GM18507 (cell line): ENCODE results near the gene RNF186.
A peak's percentile ranks its signal among the peaks of the same experiment; 100 is the strongest.
"Not testable (repeated sequence)": the region's sequence is repeated elsewhere in the genome, so short reads cannot be mapped to it uniquely, and the experiment has no call there.

Source experiments
- DNase-seq: peaks from one replicate; pipeline ENCODE4 v3.0.0; 2011; ENCODE audit warnings: low read depth; ENCODE audit not compliant: insufficient read length; ENCODE audit errors: extremely low spot score
- FAIRE-seq: peaks from 2 replicates; lab custom pipeline; 2011; peaks lifted over from hg19 to GRCh38; lab: Jason Lieb, UNC

RNF186 gene

DNA sequence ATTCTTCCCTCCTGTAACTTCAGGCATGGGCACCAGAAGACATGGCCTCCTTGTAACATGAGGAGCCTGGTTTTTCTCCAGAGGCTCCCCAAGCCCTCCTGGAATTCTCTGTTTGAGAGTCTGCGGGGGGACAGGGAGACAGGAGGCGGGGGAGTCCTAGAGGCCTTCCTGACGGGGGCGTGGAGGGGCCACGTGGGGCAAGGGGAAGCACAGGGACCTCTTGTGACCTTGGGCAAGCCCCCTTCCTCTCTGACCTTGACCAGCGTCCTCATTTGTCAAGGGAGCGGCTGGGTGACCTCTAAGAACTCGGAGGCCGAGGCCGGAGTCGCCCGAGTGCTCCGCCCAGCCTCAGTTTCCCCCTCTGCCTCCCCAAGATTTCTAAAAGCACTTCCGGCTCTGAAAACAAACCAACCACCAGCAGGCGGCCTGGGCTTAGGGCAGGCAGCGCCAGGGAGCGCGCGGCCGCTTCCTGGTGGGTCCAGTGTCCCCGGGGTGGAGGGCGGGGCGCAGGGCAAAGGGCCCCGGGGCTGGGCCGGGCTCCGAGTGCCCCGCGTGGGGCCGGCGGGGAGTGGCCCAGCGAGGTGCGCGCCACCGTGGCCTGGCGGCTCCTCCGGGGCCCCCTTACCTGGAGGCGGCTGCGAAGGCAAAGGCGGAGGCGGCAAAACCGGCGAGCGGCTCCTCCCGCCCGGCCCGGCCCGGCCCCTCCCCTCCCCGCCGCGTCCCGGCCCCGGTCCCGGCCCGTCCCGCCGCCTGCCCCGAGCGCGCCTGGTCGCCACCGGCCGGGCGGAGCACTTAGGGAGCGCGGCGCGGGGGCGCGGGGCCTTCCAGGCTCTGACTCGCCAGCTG, 15.6 kb downstream of the RNF186 start, which contains the start of gene TMCO4:
TMCO4 (minus strand) TSS at position 687 of the 846 bp plus-strand sequence. CDS start 19,158 bp downstream, outside the sequence.
- FAIRE-seq (peak; percentile 79), DNase-seq (peak; percentile 58)

DNA sequence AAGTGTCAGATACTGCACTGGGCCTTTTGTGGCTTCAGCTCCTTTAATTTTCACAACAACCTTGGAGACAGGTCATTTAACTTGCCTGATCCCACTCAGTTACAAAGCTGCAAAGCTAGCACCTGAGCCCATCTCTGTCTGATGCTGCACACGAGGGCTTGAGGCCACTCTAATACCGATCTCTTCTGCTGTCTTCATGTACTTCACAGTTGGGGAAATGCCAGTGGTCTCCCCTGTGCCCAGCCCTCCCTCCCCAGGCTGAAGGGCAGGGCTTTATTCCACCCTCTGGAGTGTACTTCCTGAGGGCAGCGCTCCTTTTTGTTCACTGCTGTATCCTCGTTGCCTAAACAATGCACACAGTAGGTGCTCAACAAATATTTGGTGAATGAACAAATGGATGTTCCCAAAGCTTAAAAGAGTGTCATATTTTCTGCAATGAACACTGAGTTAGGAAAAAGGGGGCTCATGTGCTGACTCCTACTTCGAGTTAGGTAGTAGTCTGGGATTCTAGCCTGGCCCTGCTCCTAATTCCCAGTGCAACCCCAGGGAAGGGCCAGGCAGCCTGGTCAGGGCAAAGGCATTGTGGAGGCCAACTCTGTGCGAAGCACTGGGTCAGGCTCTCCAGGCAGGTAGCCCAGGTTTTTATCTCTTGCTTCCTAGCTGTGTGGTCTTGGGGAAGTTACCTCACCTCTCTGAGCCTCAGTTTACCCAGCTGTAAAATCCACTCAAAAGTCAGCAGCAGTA, 16.4 kb downstream of the RNF186 start:
- FAIRE-seq: no peak

DNA sequence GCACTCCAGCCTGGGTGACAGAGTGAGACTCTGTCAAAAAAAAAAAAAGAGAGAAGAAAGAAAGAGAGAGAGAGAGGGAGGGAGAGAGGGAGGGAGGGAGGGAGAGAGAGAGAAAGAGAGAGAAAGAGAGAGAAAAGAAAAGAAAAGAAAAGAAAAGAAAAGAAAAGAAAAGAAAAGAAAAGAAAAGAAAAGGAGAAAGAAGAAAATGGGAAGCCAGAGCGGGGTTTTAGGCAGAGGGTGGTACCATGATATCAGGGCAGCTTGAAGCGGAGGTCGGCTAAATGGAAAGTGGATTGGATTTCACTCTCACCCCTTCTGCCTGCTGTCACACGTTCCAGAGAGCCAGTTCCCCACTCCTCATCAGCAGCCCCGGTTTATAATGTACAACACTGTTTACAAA, 17.3 kb downstream of the RNF186 start:
- DNase-seq (no peak), FAIRE-seq (no peak)

More for the DNA sequence above, 16.4 kb downstream of the RNF186 start:
- DNase-seq: no peak

DNA sequence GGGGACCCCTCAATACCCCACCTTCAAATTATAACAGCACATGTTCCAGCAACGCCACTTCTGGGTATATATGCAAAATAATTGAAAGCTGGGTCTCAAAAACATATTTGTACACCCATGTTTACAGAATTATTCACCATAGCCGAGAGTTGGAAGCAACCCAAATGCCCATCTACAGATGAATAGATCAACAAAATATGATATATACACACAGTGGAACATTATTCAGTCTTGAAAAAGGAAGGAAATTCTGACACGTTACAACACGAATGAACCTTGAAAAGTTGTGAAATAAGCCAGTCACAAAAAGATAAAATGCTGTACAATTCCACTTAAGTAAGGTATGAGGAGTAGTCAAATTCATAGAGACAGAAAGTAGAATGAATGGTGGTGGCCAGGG, 20.5 kb downstream of the RNF186 start:
- FAIRE-seq: no peak
- DNase-seq: no peak

DNA sequence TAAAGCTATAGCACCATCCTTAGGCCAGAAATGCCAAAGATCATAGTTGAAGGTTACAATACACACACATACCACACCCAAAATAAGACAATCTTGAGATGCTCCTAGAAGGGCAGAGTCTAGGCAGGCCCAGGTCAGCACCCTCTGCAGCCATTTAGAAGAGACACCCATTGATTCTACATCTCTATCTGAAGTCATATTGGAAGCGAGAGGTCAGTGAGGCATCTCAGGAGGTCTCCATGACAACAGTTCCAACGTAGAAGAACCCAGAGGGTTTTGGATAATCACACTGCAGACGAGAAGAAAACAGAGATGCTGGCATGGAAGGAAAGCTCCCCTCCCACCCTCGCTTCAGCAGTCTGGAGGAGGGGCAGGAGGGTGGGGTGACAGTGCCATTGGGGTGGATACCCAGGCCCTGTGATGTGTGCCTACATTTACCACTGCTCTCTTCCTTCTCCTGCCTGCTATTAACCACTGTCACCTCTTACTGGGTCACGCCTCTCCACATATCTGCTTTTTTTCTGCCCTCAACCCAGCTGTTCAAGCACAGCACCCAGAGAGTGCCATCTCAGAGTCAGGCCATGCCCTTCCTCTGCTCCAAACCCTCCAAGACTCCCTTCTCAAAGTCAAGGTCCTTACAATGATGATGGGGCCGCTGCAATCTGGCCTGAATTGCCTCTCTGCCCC, 21.6 kb downstream of the RNF186 start:
- DNase-seq (no peak), FAIRE-seq (no peak)

DNA sequence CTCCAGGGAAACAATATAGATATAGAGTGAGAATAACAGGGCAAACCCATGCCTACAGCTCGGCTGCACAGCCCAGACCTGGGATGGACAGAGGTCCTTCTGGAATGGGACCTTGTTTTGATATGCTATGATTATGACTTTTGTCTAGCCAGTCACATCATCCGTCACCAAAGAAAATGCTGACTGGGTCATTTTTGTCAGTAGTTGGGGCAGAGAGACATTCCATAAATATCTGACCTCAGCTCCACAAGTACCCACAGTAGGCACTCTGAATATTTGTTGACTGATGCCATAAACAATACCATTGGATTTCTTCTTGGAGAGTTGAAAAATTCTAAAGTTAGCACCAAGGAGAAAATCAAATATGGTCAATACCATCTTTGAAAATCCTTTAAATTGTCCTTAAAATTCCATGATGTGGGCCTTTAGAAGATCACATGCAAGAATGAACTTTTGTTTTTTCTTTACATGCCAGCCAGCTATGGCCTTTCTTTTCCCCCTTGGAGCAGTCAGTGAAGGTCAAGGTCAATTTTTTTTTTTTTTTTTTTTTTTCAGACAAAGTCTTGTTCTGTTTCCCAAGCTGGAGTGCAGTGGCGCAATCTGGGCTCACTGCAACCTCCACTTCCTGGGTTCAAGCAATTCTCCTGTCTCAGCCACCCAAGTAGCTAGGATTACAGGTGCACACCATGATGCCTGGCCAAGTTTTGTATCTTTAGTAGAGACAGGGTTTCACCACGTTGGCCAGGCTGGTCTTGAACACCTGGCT, 22.7 kb downstream of the RNF186 start:
- DNase-seq (no peak), FAIRE-seq (no peak)

DNA sequence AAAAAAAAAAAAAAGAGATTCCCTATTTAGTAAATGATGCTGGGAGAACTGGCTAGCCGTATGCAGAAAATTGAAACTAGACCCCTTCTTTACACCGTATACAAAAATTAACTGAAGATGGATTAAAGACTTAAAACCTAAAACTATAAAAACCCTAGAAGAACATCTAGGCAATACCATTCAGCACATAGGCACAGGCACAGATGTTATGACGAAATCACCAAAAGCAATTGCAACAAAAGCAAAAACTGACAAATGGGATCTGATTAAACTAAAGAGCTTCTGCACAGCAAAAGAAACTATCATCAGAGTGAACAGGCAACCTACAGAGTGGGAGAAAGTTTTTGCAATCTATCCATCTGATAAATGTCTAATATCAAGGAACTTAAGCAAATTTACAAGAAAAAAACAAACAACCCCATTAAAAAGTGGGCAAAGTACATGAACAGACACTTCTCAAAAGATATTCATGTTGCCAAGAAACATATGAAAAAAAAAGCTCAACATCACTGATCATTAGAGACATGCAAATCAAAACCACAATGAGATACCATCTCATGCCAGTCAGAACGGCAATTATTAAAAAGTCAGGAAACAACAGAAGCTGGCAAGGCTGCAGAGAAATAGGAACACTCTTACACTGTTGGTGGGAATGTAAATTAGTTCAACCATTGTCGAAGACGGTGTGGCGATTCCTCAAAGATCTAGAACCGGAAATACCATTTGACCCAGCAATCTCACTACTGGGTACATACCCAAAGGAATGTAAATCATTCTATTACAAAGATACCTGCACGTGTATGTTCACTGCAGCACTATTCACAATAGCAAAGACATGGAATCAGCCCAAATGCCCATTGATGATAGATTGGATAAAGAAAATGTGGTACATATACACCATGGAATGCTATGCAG, 24.8 kb downstream of the RNF186 start:
- DNase-seq: not testable (repeated sequence)
- peak; percentile 52 for FAIRE-seq

DNA sequence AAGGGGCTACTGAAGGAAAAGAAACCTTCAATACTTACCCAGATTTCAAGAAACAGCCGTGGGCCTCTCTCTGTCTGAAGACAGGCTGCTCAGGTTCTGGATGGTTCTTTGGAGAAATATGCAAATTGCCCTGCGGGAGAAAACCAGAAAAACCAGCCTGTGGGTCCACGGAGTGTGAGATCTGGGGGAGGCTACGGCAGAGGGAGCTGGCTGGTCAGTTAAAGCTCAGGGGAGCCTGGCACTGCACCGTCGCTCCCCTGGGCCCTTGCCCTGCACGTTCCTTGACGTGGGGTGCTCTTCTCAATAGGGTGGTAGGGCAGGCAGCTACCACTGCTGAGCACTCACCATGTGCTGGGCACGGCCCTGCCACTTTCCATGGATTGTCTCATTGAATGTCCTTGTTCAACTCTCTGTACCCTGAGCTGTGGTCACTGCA, 28.1 kb downstream of the RNF186 start:
- DNase-seq: no peak
- FAIRE-seq: no peak

DNA sequence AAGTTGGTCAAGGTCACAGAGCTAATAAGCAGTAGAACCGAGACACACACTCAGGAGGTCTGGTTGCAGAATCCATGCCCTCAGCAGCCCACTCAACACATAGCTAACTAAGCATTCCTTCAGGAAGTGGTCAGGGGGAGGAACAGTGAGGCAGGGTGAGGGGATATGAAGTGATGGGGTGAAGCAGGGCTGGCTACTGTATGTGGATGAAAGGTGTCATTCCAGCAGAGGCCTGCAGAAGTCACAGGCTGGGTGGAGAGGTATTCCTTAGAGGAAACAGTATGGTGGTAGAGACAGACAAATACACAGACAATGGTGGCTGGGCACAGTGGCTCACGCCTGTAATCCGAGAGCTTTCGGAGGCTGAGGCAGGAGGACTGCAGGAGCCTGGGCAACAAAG, 29.4 kb downstream of the RNF186 start:
- no peak for DNase-seq
- no peak for FAIRE-seq

DNA sequence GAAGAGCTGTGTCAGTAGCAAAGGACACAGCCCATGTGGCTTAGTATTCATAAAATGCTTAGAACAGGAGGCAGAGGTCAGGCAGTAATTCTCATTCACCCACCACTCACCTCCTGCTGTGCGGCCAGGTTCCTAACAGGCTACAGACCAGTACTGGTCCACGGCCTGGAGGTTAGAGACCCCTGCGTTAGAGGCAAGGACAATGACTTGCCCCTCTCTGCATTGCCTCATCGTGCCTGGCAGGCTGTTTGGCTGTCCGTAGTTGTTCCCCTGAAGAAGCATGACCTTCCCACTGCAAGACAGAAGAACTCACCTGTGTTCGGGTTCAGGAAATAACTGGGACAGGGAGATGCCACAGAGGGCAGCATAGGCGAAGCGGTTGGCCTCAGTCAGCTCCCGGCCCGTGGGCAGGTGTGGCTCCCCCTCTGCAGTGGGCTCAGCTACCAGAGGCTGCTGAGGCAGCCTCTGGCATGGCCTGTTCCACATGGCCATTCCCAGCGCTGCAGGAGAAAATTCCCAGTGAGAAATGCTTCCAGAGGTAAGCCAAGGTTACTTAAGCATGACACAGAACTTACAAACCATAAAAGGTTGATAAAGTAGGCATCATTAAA, 34.7 kb downstream of the RNF186 start:
- DNase-seq: no peak
- FAIRE-seq: no peak

DNA sequence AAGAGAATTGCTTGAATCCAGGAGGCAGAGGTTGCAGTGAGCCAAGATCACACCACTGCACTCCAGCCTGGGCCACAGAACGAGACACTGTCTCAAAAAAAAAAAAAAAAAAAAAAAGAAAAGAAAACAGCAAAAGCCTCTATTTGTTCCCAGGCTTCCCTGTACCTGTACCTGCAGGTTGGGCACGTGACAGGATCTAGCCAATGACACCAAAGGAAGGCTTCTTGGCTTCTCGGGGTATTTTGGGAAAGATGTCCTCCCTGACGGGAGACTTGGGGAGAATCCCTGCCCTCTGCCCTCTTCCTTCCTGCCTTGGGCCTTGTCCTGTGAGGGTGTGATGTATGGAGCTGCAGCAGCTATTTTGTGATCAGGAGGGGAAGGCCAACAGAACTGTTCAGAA, 38.1 kb downstream of the RNF186 start:
- FAIRE-seq: no peak

DNA sequence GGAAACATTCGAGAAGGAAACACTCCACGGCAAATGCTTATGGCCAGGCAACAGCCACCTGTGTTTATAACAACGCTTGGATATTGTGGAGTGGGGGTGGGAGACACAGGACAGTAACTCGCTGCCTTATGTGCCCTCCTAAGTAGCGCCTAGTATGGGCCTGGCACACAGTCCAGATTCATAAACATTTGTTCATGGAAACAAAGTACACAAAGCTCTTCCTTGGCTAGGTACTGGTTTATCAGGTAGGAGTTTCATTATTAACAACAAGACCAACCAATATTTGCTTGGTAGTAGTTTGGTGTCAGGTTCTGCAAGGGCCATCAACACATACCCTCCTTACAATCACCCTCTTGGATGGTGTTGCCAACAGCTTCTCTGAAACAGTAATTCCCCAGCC, 38.8 kb downstream of the RNF186 start:
- FAIRE-seq: no peak

More for the DNA sequence above, 38.1 kb downstream of the RNF186 start:
- DNase-seq: no peak

DNA sequence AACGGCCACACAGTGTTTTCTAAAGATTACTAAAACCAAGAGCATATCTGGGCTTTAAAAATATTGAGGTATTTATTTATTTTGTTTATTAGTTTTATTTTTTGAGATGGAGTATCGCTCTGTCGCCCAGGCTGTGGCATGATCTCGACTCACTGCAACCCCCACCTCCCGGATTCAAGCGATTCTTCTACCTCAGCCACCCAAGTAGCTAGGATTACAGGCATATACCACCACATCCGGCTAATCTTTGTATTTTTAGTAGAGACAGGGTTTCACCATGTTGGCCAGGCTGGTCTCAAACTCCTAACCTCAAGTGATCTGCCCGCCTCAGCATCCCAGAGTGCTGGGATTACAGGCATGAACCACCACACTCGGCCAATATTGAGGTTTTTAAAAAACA, 39.3 kb downstream of the RNF186 start:
- FAIRE-seq: no peak
- no peak for DNase-seq

More for the DNA sequence above, 38.8 kb downstream of the RNF186 start:
- no peak for DNase-seq

DNA sequence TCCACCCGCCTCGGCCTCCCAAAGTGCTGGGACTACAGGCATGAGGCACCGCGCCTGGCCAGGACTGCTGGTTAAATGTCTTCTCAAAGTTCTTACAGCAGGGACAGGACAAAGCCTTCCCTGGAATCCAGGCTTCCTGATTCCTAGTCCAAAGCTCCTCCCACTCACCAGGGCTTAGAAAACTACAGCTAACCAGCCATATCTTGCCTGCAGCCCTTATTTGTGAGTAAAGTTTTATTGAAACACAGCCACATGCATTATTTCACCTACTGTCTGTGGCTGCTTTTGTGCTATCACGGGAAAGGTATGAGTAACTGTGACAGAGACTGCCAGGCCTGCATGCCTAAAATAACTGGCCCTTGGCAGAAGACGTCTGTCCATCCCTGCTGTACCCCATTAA, 39.8 kb downstream of the RNF186 start:
- FAIRE-seq: no peak
- DNase-seq: no peak

DNA sequence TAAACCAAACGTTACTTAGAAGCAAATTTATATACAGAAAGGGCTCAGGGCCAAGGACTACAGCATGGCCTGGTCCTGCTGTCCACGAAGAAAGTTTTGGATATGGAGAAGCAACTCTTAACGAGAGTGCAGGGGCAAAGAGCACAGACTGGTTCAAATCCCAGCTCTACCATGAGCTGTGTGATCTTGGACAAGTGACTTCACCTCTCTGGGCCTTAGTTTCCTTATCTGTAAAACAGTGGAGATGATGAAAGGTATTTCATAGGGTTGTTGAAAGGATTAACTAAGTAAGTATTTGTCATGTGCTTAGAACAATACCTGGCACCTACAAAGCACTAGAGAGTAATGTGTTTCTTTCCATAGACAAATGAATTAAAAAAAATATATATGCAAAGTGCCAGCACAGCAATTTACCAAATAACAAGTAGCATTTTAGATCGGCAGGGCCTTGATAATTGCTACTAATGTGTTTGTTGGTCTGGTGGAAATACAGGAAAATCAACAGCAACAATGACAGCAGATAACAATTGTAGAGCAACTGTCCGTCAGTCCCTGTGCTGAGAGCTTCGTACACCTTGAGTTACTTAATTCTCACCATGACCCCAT, 40.8 kb downstream of the RNF186 start:
- DNase-seq (no peak), FAIRE-seq (no peak)

DNA sequence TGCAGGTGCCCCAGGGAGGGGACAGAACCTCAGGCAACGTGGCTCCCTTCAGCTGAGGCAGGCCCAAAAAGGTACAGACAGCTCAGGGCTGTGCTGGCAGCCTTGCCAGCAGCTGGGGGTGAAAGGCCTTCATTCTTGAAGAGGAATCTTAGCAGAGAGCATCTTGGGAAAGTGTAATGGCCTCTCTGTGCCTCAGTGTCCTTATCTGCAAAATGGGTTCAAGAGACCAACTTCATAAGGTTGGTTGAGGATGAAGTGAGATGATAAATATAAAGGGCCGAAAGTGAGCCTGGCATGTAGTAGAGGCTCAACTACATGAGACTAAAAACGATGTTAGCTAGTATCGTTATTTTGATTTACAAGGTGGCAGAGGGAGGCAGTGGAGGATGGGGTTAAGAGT, 41.6 kb downstream of the RNF186 start:
- no peak for FAIRE-seq

DNA sequence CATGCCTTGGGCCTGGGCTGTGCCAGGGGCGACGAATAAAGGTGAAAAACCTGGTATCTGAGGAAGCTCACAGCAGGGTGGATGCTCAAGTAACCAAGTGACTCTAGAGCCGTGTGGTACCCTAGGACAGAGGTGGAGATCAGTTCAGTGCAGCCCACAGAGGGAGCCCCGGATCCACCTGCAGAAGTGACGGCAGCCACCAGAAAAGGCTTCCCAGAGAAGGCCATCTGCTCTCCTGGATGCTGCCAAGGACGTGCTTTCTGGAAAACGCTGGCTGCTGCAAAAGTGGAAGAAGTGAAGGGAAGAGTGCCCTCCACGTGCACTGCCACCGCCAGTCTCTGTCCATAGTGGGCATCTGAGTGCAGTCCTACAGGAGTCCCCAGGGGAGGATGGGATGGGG, 43.0 kb downstream of the RNF186 start:
- DNase-seq (no peak), FAIRE-seq (no peak)

More for the DNA sequence above, 41.6 kb downstream of the RNF186 start:
- no peak for DNase-seq

DNA sequence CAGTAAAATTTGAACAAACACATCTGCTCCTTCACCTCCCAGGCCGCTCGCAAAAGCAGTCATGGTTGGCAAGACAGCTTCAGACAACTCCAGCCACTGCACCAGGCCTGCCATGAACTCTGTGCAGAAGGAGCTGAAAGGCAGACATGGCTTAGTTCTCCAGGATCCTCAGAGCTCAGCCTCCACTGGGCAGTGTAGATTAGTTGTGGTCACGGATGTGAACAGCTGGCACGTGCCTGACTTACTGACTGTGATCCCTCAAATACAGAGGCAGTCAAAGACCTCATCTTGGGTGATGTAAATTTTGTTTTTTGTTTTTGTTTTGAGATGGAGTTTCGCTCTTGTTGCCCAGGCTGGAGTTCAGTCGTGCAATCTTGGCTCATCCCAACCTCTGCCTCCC, 43.7 kb downstream of the RNF186 start:
- FAIRE-seq (no peak), DNase-seq (no peak)
